Esophagus muscularis mucosa (tissue), 3 donors: Measurements from ENCODE around the gene JUNB.

ENCODE experiments used
- CTCF ChIP-seq, 3 experiments: fragments of 200-600 bp in 2 of 3; fragments of 450-650 bp in 1 of 3; sonication (generic) in 2 of 3; IDR thresholded peaks; one replicate each; pipeline ENCODE4 v1.5.1; 2017 to 2019; ENCODE audit warnings: antibody characterized with exemption in 3 of 3, mild to moderate bottlenecking in 2 of 3, moderate library complexity in 1 of 3
- EP300 ChIP-seq: sonication (generic); formaldehyde crosslinking; IDR thresholded peaks from one replicate; pipeline ENCODE4 v1.6.1; 2017; ENCODE audit warnings: antibody characterized with exemption

GRCh38 chr19:12791345-12792050 lies at the start of gene JUNB:
- TF ChIP-seq CTCF (IDR thresholded peaks at IDR 0.05), result no peak
- TF ChIP-seq EP300, result no peak
